ENCODE data around the gene AGAP1. TPM values are rescaled to one million over a fixed set of nuclear protein-coding genes. Genes with fewer than 3 reads are reported as not detected.

Gene AGAP1
- total RNA-seq, 2 experiments from 2014 or later, result not detected

DNA sequence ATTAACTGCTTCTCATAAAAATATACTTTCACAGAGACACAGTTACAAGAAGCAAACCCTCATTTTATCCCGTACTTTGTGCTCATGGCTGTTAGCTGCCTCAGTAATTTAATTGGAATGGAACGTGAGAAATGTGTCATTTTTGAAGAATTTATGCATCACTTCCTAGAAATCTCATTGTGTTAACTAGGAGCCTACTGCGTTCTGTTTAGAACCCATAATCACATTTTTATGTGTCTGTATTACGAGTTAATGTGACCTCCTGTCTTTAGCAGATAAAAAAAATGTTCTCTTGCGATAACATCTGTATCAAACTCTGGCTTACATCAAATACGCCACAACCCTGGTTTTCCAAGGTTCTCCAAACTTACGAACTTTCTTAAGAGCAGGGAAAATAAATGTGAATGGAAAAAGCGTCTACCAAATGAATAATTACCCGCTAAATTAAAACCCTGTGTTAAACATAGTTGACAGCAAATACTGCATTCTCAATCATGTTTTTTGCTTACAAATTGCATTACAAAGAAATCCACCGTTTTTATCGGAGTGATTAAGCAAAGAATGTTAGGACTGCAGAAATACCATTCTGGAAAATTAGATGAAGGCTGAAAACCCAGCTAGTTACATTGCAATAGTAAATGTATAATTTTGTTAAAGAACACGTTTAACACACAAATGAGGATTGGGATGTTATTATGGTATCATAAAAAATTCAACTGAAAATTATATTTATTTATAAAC is 686.4 kb downstream of the AGAP1 start:
- no peak overlapping the region for H2AFZ ChIP-seq (ENCODE audit: low read length)
- no peak overlapping the region for H3K27ac ChIP-seq (ENCODE audit: low read depth, low read length, poor library complexity, severe bottlenecking)
- ChIA-PET CTCF (ENCODE audit: unreplicated experiment) (no interaction called here), POLR2A (interaction anchor here (1.0 kb wide), 1 partner anchor 222 kb away, joined by 3 read pairs; no protein-coding TSS in a partner anchor)
- TF ChIP-seq, protein P1, sequence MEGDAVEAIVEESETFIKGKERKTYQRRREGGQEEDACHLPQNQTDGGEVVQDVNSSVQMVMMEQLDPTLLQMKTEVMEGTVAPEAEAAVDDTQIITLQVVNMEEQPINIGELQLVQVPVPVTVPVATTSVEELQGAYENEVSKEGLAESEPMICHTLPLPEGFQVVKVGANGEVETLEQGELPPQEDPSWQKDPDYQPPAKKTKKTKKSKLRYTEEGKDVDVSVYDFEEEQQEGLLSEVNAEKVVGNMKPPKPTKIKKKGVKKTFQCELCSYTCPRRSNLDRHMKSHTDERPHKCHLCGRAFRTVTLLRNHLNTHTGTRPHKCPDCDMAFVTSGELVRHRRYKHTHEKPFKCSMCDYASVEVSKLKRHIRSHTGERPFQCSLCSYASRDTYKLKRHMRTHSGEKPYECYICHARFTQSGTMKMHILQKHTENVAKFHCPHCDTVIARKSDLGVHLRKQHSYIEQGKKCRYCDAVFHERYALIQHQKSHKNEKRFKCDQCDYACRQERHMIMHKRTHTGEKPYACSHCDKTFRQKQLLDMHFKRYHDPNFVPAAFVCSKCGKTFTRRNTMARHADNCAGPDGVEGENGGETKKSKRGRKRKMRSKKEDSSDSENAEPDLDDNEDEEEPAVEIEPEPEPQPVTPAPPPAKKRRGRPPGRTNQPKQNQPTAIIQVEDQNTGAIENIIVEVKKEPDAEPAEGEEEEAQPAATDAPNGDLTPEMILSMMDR (conservative IDR thresholded peaks at IDR 0.05; ENCODE audit: low read length), result no peak
- no peak for TF ChIP-seq EZH2phosphoT487 (IDR thresholded peaks at IDR 0.05; ENCODE audit: borderline replicate concordance, low read depth, low read length)
- H3K4me3 ChIP-seq (ENCODE audit: low read depth, low read length, poor library complexity, severe bottlenecking), result no peak overlapping the region
- H4K20me1 ChIP-seq (ENCODE audit: insufficient read depth, low read length), result no peaks in the 10 kb centered on the region
- no peaks in the 10 kb centered on the region for H3K9me3 ChIP-seq (ENCODE audit: low read length)
- no peaks in the 10 kb centered on the region for H3K36me3 ChIP-seq (ENCODE audit: insufficient read depth, low read length)
- H3K4me1 ChIP-seq (ENCODE audit: insufficient read depth, low read length, poor library complexity, severe bottlenecking), result no peaks in the 10 kb centered on the region
- H3K9me2 ChIP-seq (ENCODE audit: insufficient read depth, low read length), result no peaks in the 10 kb centered on the region
- H3K4me2 ChIP-seq (ENCODE audit: low read length), result no peak overlapping the region
- H3K79me2 ChIP-seq (ENCODE audit: insufficient read depth, low read depth, low read length), result no peaks in the 10 kb centered on the region
- no TSS peak for BruUV-seq (replicated peaks)
- DNase-seq (ENCODE audit: low spot score), result no peak
- intact Hi-C loops (cut with micrococcal nuclease; ENCODE audit: unreplicated experiment), result loop anchor here (2.0 kb wide), 1 partner anchor 413 kb away; no protein-coding TSS in a partner anchor

DNA sequence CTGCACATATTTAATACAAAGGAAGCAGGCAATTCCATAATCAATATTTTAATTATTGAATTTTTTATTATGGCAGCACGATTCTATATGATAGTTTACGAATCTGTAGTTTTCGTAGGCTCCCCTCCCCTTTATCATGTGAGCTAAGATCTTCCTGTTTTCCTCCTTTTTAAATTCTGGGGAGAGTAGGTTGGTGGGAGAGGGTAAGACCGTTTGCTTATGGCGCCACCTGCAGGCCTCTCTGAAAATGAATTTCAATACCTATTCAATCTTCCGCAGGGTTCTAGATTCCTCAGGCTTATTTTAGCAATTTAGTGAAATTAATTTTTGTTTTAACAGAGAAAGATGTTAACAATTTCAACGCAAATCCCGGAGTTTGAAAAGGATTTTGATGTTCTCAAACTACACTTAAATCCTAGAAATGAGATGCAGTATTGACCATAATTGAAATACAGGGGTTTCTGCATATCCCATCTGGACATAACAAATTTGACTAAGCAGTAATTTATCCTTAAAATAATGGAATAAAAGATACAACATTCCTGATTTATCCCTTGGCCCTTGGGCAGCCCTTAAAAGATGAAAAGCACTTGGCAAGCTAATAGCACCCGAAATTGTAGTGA is 687.1 kb downstream of the AGAP1 start:
- peak; percentile 45 for DNase-seq (ENCODE audit: low spot score)
- CTCF ChIA-PET (ENCODE audit: unreplicated experiment), result no interaction called here

More for the DNA sequence above, 687.1 kb downstream of the AGAP1 start:
- no peak overlapping the region for H3K4me3 ChIP-seq (ENCODE audit: low read depth, low read length, poor library complexity, severe bottlenecking)
- no peaks in the 10 kb centered on the region for H4K20me1 ChIP-seq (ENCODE audit: insufficient read depth, low read length)
- no peak overlapping the region for H3K27ac ChIP-seq (ENCODE audit: low read depth, low read length, poor library complexity, severe bottlenecking)
- H3K4me1 ChIP-seq (ENCODE audit: insufficient read depth, low read length, poor library complexity, severe bottlenecking), result no peaks in the 10 kb centered on the region
- intact Hi-C loops (cut with micrococcal nuclease; ENCODE audit: unreplicated experiment), result loop anchor here (1.0 to 2.0 kb wide), 2 partner anchors 402 to 414 kb away; no protein-coding TSS in a partner anchor
- POLR2A ChIA-PET, result no interaction called here
- no TSS peak for BruUV-seq (replicated peaks)
- H3K9me2 ChIP-seq (ENCODE audit: insufficient read depth, low read length), result no peaks in the 10 kb centered on the region
- no peaks in the 10 kb centered on the region for H3K36me3 ChIP-seq (ENCODE audit: insufficient read depth, low read length)
- TF ChIP-seq, protein P1 (conservative IDR thresholded peaks at IDR 0.05; ENCODE audit: low read length), result peak; percentile 98
- no peak for TF ChIP-seq EZH2phosphoT487 (IDR thresholded peaks at IDR 0.05; ENCODE audit: borderline replicate concordance, low read depth, low read length)
- no peak overlapping the region for H2AFZ ChIP-seq (ENCODE audit: low read length)
- no peaks in the 10 kb centered on the region for H3K9me3 ChIP-seq (ENCODE audit: low read length)
- no peaks in the 10 kb centered on the region for H3K79me2 ChIP-seq (ENCODE audit: insufficient read depth, low read depth, low read length)
- no peak overlapping the region for H3K4me2 ChIP-seq (ENCODE audit: low read length)

Small RNA genes lying within 50 kb of the gene (small RNA-seq; reads per million reads assigned to genes)
- gene RF00019 (not detected), gene RN7SL204P (not detected), gene RNU7-127P (not detected), gene TMSB10P1 (not detected)

Measured in OCI-LY7 (cell line).